A549 (cell line): ENCODE measurements around the gene COMMD6. TPM values are rescaled to one million over a fixed set of nuclear protein-coding genes. Genes with fewer than 3 reads are reported as not detected.

Experiments
- ATAC-seq, 2 experiments: fragments of 200-7000 bp in 1 of 2; fragments of >200 bp in 1 of 2; cut with Nextera tagmentation in 1 of 2; cut with Tn5 transposase in 1 of 2; 3 replicates each; pipeline versions ENCODE4 v1.8.0 to v1.9.1; 2018 to 2020; ENCODE audit warnings: mild to moderate bottlenecking in 1 of 2, moderate library complexity in 1 of 2
- CTCF ChIA-PET: fragments of 300-600 bp; sonication (Branson Sonifier 250); formaldehyde crosslinking; extraction: SDS; loops from one replicate; lab custom pipeline; 2021; ENCODE audit warnings: antibody characterized with exemption, inconsistent platforms; lab: Yijun Ruan, JAX
- POLR2A ChIA-PET: fragments of 350-600 bp; formaldehyde crosslinking; extraction: SDS; loops from one replicate; lab custom pipeline; 2021; ENCODE audit warnings: antibody characterized with exemption, inconsistent platforms; lab: Yijun Ruan, JAX
- DNase-seq, 2 experiments: peaks; one replicate each; pipeline versions ENCODE4 v3.0.0 to v3.0.0-alpha.2; 2011 to 2016; ENCODE audit warnings: low read depth in 1 of 2, low spot score in 1 of 2
- FAIRE-seq: peaks from 2 replicates; lab custom pipeline; 2011; peaks lifted over from hg19 to GRCh38; lab: Jason Lieb, UNC
- H3K27ac ChIP-seq, 2 experiments: fragments of >200 bp; sonication (Bioruptor Twin); formaldehyde crosslinking; 3 replicates each; pipeline ENCODE4 v1.5.1; 2016 to 2017
- H3K4me1 ChIP-seq: fragments of >200 bp; sonication (Bioruptor Twin); formaldehyde crosslinking; 3 replicates; pipeline ENCODE4 v1.6.1; 2016
- H3K4me2 ChIP-seq: fragments of >200 bp; sonication (Bioruptor Twin); formaldehyde crosslinking; 3 replicates; pipeline ENCODE4 v1.6.1; 2016
- H3K4me3 ChIP-seq: fragments of >200 bp; sonication (Bioruptor Twin); formaldehyde crosslinking; 3 replicates; pipeline ENCODE4 v1.5.1; 2016
- H3K9me3 ChIP-seq: fragments of >200 bp; sonication (Bioruptor Twin); formaldehyde crosslinking; 3 replicates; pipeline ENCODE4 v1.6.1; 2016
- CBX2 ChIP-seq: fragments of 200-600 bp; sonication (generic); IDR thresholded peaks from 2 replicates; pipeline ENCODE4 v1.6.1; 2016; ENCODE audit warnings: low read depth, mild to moderate bottlenecking, borderline replicate concordance
- CHD2 ChIP-seq: fragments of 150-350 bp; IDR thresholded peaks from 2 replicates; pipeline ENCODE4 v1.6.1; 2014; ENCODE audit warnings: low read length; ENCODE audit not compliant: partially characterized antibody
- CHD4 ChIP-seq: fragments of 200-600 bp; sonication (generic); IDR thresholded peaks from 2 replicates; pipeline ENCODE4 v1.6.1; 2016; ENCODE audit warnings: antibody characterized with exemption, mild to moderate bottlenecking, borderline replicate concordance
- CTCF ChIP-seq: fragments of >200 bp; sonication (Bioruptor Twin); formaldehyde crosslinking; IDR thresholded peaks from 3 replicates; pipeline ENCODE4 v1.5.1; 2016
- E2F6 ChIP-seq: IDR thresholded peaks from 2 replicates; pipeline ENCODE4 v1.6.1; 2012; ENCODE audit warnings: low read depth, borderline replicate concordance
- EHF ChIP-seq: fragments of 250-450 bp; sonication (Bioruptor Pico); IDR thresholded peaks from 2 replicates; pipeline ENCODE4 v1.5.0; 2020; ENCODE audit warnings: mild to moderate bottlenecking
- EP300 ChIP-seq, 2 experiments: fragments of >200 bp; sonication (Bioruptor Twin); formaldehyde crosslinking; IDR thresholded peaks; 2 replicates in 1 of 2; 3 replicates in 1 of 2; pipeline ENCODE4 v1.6.1; 2016 to 2017
- FOSB ChIP-seq: fragments of 250-450 bp; sonication (Bioruptor Pico); IDR thresholded peaks from 2 replicates; pipeline ENCODE4 v1.5.0; 2020; ENCODE audit warnings: mild to moderate bottlenecking, moderate library complexity
- FOXS1 ChIP-seq: fragments of 250-450 bp; sonication (Bioruptor Pico); IDR thresholded peaks from 2 replicates; pipeline ENCODE4 v1.5.0; 2020; ENCODE audit warnings: mild to moderate bottlenecking, moderate library complexity
- GATA3 ChIP-seq: IDR thresholded peaks from 2 replicates; pipeline ENCODE4 v1.6.1; 2012; ENCODE audit warnings: borderline replicate concordance
- HES2 ChIP-seq: fragments of >200 bp; sonication (Bioruptor Twin); formaldehyde crosslinking; IDR thresholded peaks from 2 replicates; pipeline ENCODE4 v1.6.1; 2016
- HMGXB4 ChIP-seq: fragments of 250-450 bp; sonication (Bioruptor Pico); IDR thresholded peaks from 2 replicates; pipeline ENCODE4 v1.5.0; 2021; ENCODE audit warnings: mild to moderate bottlenecking, moderate library complexity, borderline replicate concordance
- HOXA7 ChIP-seq: fragments of 250-450 bp; sonication (Bioruptor Pico); IDR thresholded peaks from 2 replicates; pipeline ENCODE4 v1.5.0; 2020; ENCODE audit warnings: mild to moderate bottlenecking, moderate library complexity
- HOXB13 ChIP-seq: fragments of 250-450 bp; sonication (Bioruptor Pico); IDR thresholded peaks from 2 replicates; pipeline ENCODE4 v1.5.0; 2020; ENCODE audit warnings: low read depth, mild to moderate bottlenecking, moderate library complexity
- JUN ChIP-seq, 2 experiments: fragments of >200 bp; sonication (Bioruptor Twin); formaldehyde crosslinking; IDR thresholded peaks; 2 replicates in 1 of 2; 3 replicates in 1 of 2; pipeline ENCODE4 v1.6.1; 2016 to 2017
- JUNB ChIP-seq: fragments of >200 bp; sonication (Bioruptor Twin); formaldehyde crosslinking; IDR thresholded peaks from 2 replicates; pipeline ENCODE4 v1.6.1; 2016
- KDM1A ChIP-seq: fragments of 200-600 bp; sonication (generic); IDR thresholded peaks from 2 replicates; pipeline ENCODE4 v1.6.1; 2016; ENCODE audit warnings: low read depth, mild to moderate bottlenecking
- MAFK ChIP-seq: fragments of 450-650 bp; IDR thresholded peaks from 2 replicates; pipeline ENCODE4 v1.6.1; 2014; ENCODE audit not compliant: partially characterized antibody
- PBX3 ChIP-seq: IDR thresholded peaks from 2 replicates; pipeline ENCODE4 v1.6.1; 2012
- POLR2A ChIP-seq: IDR thresholded peaks from 2 replicates; pipeline ENCODE4 v1.6.1; 2012; ENCODE audit warnings: mild to moderate bottlenecking, low read length
- POLR2AphosphoS2 ChIP-seq: conservative IDR thresholded peaks from 2 replicates; pipeline ENCODE4 v1.6.1; 2012; ENCODE audit warnings: low read length, improper control_type of control experiment, inconsistent platforms
- RNF2 ChIP-seq: fragments of 200-600 bp; sonication (generic); IDR thresholded peaks from 2 replicates; pipeline ENCODE4 v1.6.1; 2016; ENCODE audit warnings: low read depth, mild to moderate bottlenecking, antibody characterized with exemption, moderate library complexity, borderline replicate concordance
- SREBF2 ChIP-seq: fragments of 450-650 bp; IDR thresholded peaks from 2 replicates; pipeline ENCODE4 v1.6.1; 2014; ENCODE audit warnings: mild to moderate bottlenecking, moderate library complexity
- TP53 ChIP-seq: fragments of 250-450 bp; sonication (Bioruptor Pico); IDR thresholded peaks from 2 replicates; pipeline ENCODE4 v1.5.0; 2021; ENCODE audit warnings: mild to moderate bottlenecking, moderate library complexity
- ZNF302 ChIP-seq: fragments of 250-450 bp; sonication (Bioruptor Pico); IDR thresholded peaks from 2 replicates; pipeline ENCODE4 v1.9.0; 2021; ENCODE audit warnings: inconsistent platforms, mild to moderate bottlenecking, moderate library complexity
- ZSCAN20 ChIP-seq: fragments of 250-450 bp; sonication (Bioruptor Pico); IDR thresholded peaks from 2 replicates; pipeline ENCODE4 v1.8.0; 2022; ENCODE audit warnings: mild to moderate bottlenecking, moderate library complexity
- WGBS: methylation state at CpG from one replicate; pipeline ENCODE4 v1.1.6; 2017; ENCODE audit errors: missing lambda C conversion rate; 5-methylcytosine and 5-hydroxymethylcytosine counted together
- polyA plus RNA-seq, 4 experiments: library from polyadenylated mRNA; depleted of rRNA in 3 of 4; stranded (reverse); fragments of >200 nt; fragmentation: RNase III in 1 of 4; extraction: RNeasy Plus Mini Kit Qiagen cat#74134 plus additional on column Dnase treatment in 1 of 4; gene quantifications; 2 replicates in 3 of 4; 3 replicates in 1 of 4; pipeline ENCODE4 v1.2.3, GENCODE V29; 2011 to 2017

Gene COMMD6
- polyA plus RNA-seq, 2 of the 4 experiments (the other 2 are of a cell fraction): 225 to 227 TPM

GRCh38 chr13:75518439-75519088 is 19.1 kb downstream of the COMMD6 start:
- no peak overlapping the region for H3K27ac ChIP-seq
- no peak for DNase-seq
- no peak overlapping the region for H3K4me2 ChIP-seq
- no peaks in the 10 kb centered on the region for H3K4me1 ChIP-seq
- no peak overlapping the region for H3K4me3 ChIP-seq
- no peak for ATAC-seq
- WGBS: 91% methylated on average over 13 of the region's 30 CpGs
- FAIRE-seq: no peak
- no peak for TF ChIP-seq POLR2A
- TF ChIP-seq FOSB: no peak
- TF ChIP-seq HES2: no peak
- TF ChIP-seq HMGXB4: no peak
- TF ChIP-seq SREBF2: no peak
- no peak for TF ChIP-seq E2F6
- no peak for TF ChIP-seq POLR2AphosphoS2
- no peaks in the 10 kb centered on the region; the same call in 2 of the 3 replicates for H3K9me3 ChIP-seq
- ChIA-PET CTCF (no interaction called here), POLR2A (no interaction called here)

- ATAC-seq: no peak
- Histone ChIP-seq H3K4me1 (no peaks in the 10 kb centered on the region), H3K27ac (no peak overlapping the region), H3K4me3 (no peak overlapping the region), H3K9me3 (no peaks in the 10 kb centered on the region), H3K4me2 (no peak overlapping the region)
- ChIA-PET POLR2A (no interaction called here), CTCF (interaction anchor here (0.7 kb wide), 1 partner anchor 142 kb away, joined by 3 read pairs; no protein-coding TSS in a partner anchor)
- no peak for DNase-seq
- 32% methylated on average over 3 of the region's 3 CpGs for WGBS
- TF ChIP-seq PBX3 (no peak), CTCF (no peak), MAFK (peak; percentile 67)
- FAIRE-seq: no peak
Observed at GRCh38 chr13:75514080-75514995, 23.3 kb downstream of the COMMD6 start.

GRCh38 chr13:75513271-75513670 is 24.4 kb downstream of the COMMD6 start:
- FAIRE-seq: no peak
- ChIA-PET CTCF (no interaction called here), POLR2A (interaction anchor here (0.7 kb wide), 1 partner anchor 24 kb away, joined by 3 read pairs; the partner anchor contains the start of gene COMMD6)
- Histone ChIP-seq H3K4me3 (no peak overlapping the region), H3K27ac (no peak overlapping the region), H3K9me3 (no peaks in the 10 kb centered on the region), H3K4me2 (no peak overlapping the region), H3K4me1 (no peaks in the 10 kb centered on the region)
- no peak for ATAC-seq
- DNase-seq: no peak
- WGBS: 79% methylated on average over 5 of the region's 5 CpGs
- TF ChIP-seq FOXS1 (CRISPR knock-in tag) (no peak), ZNF302 (CRISPR knock-in tag) (no peak), CBX2 (no peak), HOXA7 (no peak), KDM1A (no peak), CHD2 (no peak), JUN (IDR thresholded peaks at IDR 0.05) (no peak), MAFK (no peak), ZSCAN20 (no peak), HES2 (no peak), POLR2AphosphoS2 (no peak), CHD4 (no peak), HOXB13 (CRISPR knock-in tag) (no peak), RNF2 (no peak), TP53 (CRISPR knock-in tag) (no peak), EP300 (IDR thresholded peaks at IDR 0.05) (no peak), EHF (CRISPR knock-in tag) (no peak), GATA3 (no peak), JUNB (no peak)
